ENCODE measurements around the gene AOC2. TPM values are rescaled to one million over a fixed set of nuclear protein-coding genes. Genes with fewer than 3 reads are reported as not detected.

AOC2 gene
- total and polyA plus RNA-seq, 2 of the 13 experiments (the other 11 are each of a cell fraction or from before 2014, with no cell fraction given): 1.2 to 3.3 TPM

DNA sequence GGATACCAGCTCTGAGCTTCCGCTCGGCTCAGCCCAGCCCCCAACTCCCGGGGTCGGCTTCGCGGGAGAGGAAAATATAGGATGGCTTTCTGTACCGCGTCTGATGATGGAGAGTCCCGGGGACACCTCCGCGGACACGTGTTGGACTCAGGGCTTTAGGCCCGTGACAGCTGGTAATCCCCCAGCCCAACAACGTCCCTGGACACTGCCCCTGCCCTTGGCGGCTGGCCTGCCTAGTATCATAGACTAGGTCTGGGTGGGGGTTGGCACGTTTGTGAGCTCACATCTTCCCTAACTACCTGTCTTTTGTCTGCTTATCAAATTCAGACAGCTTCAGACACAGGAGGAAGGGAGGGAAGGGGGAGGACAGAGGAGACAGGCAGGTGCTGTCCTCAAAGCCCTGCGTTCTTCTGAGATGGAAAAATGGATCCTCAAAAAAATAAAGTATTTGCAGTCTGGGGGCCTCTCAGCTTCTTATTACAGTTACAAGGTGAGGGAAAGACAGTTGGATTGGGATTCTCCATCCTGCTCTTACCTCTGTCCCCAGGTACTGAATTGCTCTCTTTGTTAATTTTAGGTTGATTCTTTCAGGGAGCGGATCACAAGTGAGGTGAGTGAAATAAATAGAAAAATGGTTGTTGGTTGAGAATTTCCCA lies 10.5 kb upstream of the AOC2 start (continued):
- TF ChIP-seq ZNF670 (CRISPR knock-in tag; IDR thresholded peaks at IDR 0.05; ENCODE audit: borderline replicate concordance): no peak
- no peak for TF ChIP-seq ELF4 (CRISPR knock-in tag; IDR thresholded peaks at IDR 0.05; ENCODE audit: borderline replicate concordance)
- TF ChIP-seq ZNF224 (CRISPR knock-in tag; IDR thresholded peaks at IDR 0.05): no peak
- TF ChIP-seq KLF6 (CRISPR knock-in tag; IDR thresholded peaks at IDR 0.05): no peak
- TF ChIP-seq CBFB (CRISPR knock-in tag; IDR thresholded peaks at IDR 0.05): no peak
- no peak for TF ChIP-seq ZNF713 (CRISPR knock-in tag; IDR thresholded peaks at IDR 0.05)
- no peak for TF ChIP-seq TP53 (CRISPR knock-in tag; conservative IDR thresholded peaks at IDR 0.05)
- no peak for TF ChIP-seq CENPT (CRISPR knock-in tag; IDR thresholded peaks at IDR 0.05; ENCODE audit: low read depth)
- TF ChIP-seq SRSF1 (optimal IDR thresholded peaks at IDR 0.05; ENCODE audit: low read depth, low read length): no peak
- no peak for TF ChIP-seq ZNF550 (CRISPR knock-in tag; IDR thresholded peaks at IDR 0.05; ENCODE audit: borderline replicate concordance)
- TF ChIP-seq ZNF766 (CRISPR knock-in tag; IDR thresholded peaks at IDR 0.05; ENCODE audit: borderline replicate concordance): no peak
- TF ChIP-seq, protein P1, sequence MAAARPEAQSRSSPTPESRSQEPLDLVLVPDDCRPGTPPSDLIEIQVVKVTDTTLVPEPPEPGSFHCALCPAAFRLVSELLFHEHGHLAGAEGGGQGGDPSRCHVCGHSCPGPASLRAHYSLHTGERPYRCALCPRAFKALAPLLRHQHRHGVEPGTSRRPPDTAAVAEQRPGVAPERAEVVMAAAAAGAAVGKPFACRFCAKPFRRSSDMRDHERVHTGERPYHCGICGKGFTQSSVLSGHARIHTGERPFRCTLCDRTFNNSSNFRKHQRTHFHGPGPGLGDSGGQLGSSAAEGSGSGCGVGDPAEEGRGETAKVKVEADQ (CRISPR knock-in tag; IDR thresholded peaks at IDR 0.05; ENCODE audit: borderline replicate concordance): no peak
- TF ChIP-seq ZNF564 (CRISPR knock-in tag; IDR thresholded peaks at IDR 0.05): no peak
- TF ChIP-seq ZNF317 (CRISPR knock-in tag; IDR thresholded peaks at IDR 0.05): no peak
- TF ChIP-seq ZNF577 (CRISPR knock-in tag; IDR thresholded peaks at IDR 0.05; ENCODE audit: borderline replicate concordance, low read depth): no peak
- TF ChIP-seq ZNF367 (CRISPR knock-in tag; IDR thresholded peaks at IDR 0.05; ENCODE audit: borderline replicate concordance): no peak
- TF ChIP-seq, protein P2, sequence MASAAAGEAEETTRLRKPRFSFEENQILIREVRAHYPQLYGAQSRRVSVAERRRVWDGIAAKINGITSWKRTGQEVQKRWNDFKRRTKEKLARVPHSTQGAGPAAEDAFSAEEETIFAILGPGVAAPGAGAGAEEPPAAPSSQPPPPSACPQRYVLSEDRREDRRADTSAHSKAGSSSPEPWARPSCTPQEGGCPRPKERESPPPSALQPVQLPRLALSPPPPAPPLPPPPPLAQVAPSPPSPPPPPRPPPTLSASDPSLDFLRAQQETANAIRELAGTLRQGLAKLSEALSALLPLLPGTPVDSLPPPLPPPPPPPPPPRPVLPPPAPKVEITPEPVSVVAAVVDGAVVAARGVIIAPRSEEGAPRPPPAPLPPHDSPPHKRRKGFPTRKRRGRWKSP (CRISPR knock-in tag; IDR thresholded peaks at IDR 0.05): no peak
- no peak for TF ChIP-seq ZNF382 (CRISPR knock-in tag; IDR thresholded peaks at IDR 0.05; ENCODE audit: borderline replicate concordance)
- no peak for TF ChIP-seq ZEB1 (IDR thresholded peaks at IDR 0.05; ENCODE audit: insufficient replicate concordance, low read depth)
- no peak for TF ChIP-seq SETDB1 (CRISPR knock-in tag; IDR thresholded peaks at IDR 0.05; ENCODE audit: borderline replicate concordance)
- TF ChIP-seq ZSCAN9 (CRISPR knock-in tag; IDR thresholded peaks at IDR 0.05; ENCODE audit: borderline replicate concordance): no peak
- peak; percentile 61; the same call in 1 of the 2 replicates for TF ChIP-seq CHCHD3 (CRISPR knock-in tag; IDR thresholded peaks at IDR 0.05)
- TF ChIP-seq ZSCAN22 (CRISPR knock-in tag; IDR thresholded peaks at IDR 0.05): 0 out of 2 replicates have a peak, but pooled peaks have one; percentile 1
- TF ChIP-seq ZNF260 (CRISPR knock-in tag; IDR thresholded peaks at IDR 0.05; ENCODE audit: borderline replicate concordance, low read depth): no peak
- TF ChIP-seq, protein P3, sequence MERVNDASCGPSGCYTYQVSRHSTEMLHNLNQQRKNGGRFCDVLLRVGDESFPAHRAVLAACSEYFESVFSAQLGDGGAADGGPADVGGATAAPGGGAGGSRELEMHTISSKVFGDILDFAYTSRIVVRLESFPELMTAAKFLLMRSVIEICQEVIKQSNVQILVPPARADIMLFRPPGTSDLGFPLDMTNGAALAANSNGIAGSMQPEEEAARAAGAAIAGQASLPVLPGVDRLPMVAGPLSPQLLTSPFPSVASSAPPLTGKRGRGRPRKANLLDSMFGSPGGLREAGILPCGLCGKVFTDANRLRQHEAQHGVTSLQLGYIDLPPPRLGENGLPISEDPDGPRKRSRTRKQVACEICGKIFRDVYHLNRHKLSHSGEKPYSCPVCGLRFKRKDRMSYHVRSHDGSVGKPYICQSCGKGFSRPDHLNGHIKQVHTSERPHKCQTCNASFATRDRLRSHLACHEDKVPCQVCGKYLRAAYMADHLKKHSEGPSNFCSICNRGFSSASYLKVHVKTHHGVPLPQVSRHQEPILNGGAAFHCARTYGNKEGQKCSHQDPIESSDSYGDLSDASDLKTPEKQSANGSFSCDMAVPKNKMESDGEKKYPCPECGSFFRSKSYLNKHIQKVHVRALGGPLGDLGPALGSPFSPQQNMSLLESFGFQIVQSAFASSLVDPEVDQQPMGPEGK (CRISPR knock-in tag; IDR thresholded peaks at IDR 0.05): no peak
- no peak for TF ChIP-seq CENPX (CRISPR knock-in tag; IDR thresholded peaks at IDR 0.05)
- no peak for TF ChIP-seq RARA (CRISPR knock-in tag; IDR thresholded peaks at IDR 0.05)
- no peak for TF ChIP-seq ZNF543 (CRISPR knock-in tag; IDR thresholded peaks at IDR 0.05)
- TF ChIP-seq TBX3 (IDR thresholded peaks at IDR 0.05; ENCODE audit: borderline replicate concordance): no peak

All from HepG2 (cell line).